Tibial nerve (tissue), 3 donors: ENCODE measurements around the gene GLG1.

Experiments
- EP300 ChIP-seq, 2 donors: sonication (generic); formaldehyde crosslinking; IDR thresholded peaks; one replicate each; pipeline ENCODE4 v1.6.1; 2017; ENCODE audit warnings: antibody characterized with exemption in 2 of 2, mild to moderate bottlenecking in 1 of 2
- POLR2A ChIP-seq, 2 donors: fragments of 450-650 bp; IDR thresholded peaks; one replicate each; pipeline ENCODE4 v1.6.1; 2017; ENCODE audit warnings: antibody characterized with exemption in 2 of 2, mild to moderate bottlenecking in 2 of 2, moderate library complexity in 2 of 2

DNA sequence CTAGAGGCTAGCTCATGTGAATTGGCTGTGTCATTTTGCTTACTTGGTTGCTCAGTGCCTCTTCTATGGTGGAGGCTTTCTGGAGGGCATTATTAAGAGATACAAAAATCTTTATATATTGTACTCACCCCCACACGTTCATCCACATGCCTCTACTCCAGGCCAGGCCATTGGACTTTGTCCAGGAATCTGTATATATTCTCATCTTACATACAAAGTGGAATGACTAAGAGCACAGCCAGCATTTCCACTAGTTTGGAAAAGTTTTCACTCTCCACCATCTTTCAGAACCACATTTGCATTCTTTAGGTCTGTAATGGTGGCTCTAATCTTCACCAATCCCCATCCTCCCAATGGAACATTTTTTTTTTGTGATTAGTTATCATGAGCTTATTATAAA lies 4.8 kb upstream of the GLG1 start:
- no peak for TF ChIP-seq EP300 (IDR thresholded peaks at IDR 0.05)
- TF ChIP-seq POLR2A (IDR thresholded peaks at IDR 0.05) = no peak
